ENCODE results near the gene RDH8. TPM values are rescaled to one million over a fixed set of nuclear protein-coding genes. Genes with fewer than 3 reads are reported as not detected.

RDH8 gene
- total and polyA plus RNA-seq, 7 donors = not detected

DNA sequence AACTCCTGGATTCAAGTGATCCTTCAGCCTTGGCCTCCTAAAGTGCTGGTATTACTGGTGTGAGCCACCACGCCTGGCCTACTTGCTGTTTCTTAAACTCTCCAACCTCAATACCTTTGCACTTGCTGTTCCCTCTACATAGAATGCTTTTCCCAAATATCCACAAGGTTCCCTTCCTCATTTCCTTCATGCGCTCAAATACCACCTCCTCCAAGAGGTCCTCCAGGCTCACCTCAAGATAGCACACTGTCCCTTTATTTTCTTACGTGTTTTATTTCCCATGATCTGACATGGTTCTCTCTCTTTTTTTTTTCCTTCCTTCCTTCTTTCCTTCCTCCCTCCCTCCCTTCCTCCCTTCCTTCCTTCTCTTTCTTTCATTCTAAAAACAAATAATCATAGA is 13.5 kb downstream of the RDH8 start:
- intact Hi-C loops (cut with DNase I) = loop anchor here (1.0 kb wide), 1 partner anchor 95 kb away; no protein-coding TSS in a partner anchor
- WGBS, 2 donors = 90 to 92% methylated on average over 3 of the region's 3 CpGs
- Histone ChIP-seq H3K27ac (no peak overlapping the region), H3K9me3 (no peaks in the 10 kb centered on the region), H3K4me1 (peaks cover 0 to 7% (median 5%) of the 10 kb centered on the region in 4 donors), H3K36me3 (no peaks in the 10 kb centered on the region), H3K4me3 (no peak overlapping the region), H3K27me3 (peaks cover 0 to 10% (median 0%) of the 10 kb centered on the region in 3 donors)
- DNase-seq = no peak
- TF ChIP-seq POLR2A (IDR thresholded peaks at IDR 0.05) (no peak), EP300 (IDR thresholded peaks at IDR 0.05) (no peak)
- TF ChIP-seq, protein P1, sequence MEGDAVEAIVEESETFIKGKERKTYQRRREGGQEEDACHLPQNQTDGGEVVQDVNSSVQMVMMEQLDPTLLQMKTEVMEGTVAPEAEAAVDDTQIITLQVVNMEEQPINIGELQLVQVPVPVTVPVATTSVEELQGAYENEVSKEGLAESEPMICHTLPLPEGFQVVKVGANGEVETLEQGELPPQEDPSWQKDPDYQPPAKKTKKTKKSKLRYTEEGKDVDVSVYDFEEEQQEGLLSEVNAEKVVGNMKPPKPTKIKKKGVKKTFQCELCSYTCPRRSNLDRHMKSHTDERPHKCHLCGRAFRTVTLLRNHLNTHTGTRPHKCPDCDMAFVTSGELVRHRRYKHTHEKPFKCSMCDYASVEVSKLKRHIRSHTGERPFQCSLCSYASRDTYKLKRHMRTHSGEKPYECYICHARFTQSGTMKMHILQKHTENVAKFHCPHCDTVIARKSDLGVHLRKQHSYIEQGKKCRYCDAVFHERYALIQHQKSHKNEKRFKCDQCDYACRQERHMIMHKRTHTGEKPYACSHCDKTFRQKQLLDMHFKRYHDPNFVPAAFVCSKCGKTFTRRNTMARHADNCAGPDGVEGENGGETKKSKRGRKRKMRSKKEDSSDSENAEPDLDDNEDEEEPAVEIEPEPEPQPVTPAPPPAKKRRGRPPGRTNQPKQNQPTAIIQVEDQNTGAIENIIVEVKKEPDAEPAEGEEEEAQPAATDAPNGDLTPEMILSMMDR (IDR thresholded peaks at IDR 0.05) = no peak

GRCh38 chr19:10027158-10027997 is 14.1 kb downstream of the RDH8 start:
- 2 to 9% methylated on average over 29 of the region's 29 CpGs for WGBS, 2 donors
- intact Hi-C loops (cut with DNase I) = loop anchor here (1.0 kb wide), 1 partner anchor 96 kb away; no protein-coding TSS in a partner anchor
- peaks cover 0 to 7% (median 5%) of the 10 kb centered on the region in 4 donors for H3K4me1 ChIP-seq
- DNase-seq = peak; percentile 98
- TF ChIP-seq, protein P1 (IDR thresholded peaks at IDR 0.05) = peak; percentile 91 to 95 (median 94)
- TF ChIP-seq EP300 (IDR thresholded peaks at IDR 0.05) = no peak
- TF ChIP-seq POLR2AphosphoS5 (IDR thresholded peaks at IDR 0.05) = peak in 3 of 4 donors; percentile 60 to 74 (median 62)
- TF ChIP-seq POLR2A (IDR thresholded peaks at IDR 0.05) = no peak
- H3K27ac ChIP-seq = no peak overlapping the region
- H3K9me3 ChIP-seq = no peaks in the 10 kb centered on the region
- H3K4me3 ChIP-seq = peak overlapping the region in 1 of 4 donors; percentile 4
- H3K27me3 ChIP-seq = peaks cover 0 to 16% (median 4%) of the 10 kb centered on the region in 3 donors
- H3K36me3 ChIP-seq = no peaks in the 10 kb centered on the region

- DNase-seq = no peak
- Histone ChIP-seq H3K27me3 (peaks cover 0 to 35% (median 8%) of the 10 kb centered on the region in 3 donors), H3K36me3 (no peaks in the 10 kb centered on the region), H3K4me3 (no peak overlapping the region), H3K27ac (no peak overlapping the region), H3K4me1 (no peaks in the 10 kb centered on the region), H3K9me3 (no peaks in the 10 kb centered on the region)
- TF ChIP-seq POLR2A (IDR thresholded peaks at IDR 0.05) (no peak), POLR2AphosphoS5 (IDR thresholded peaks at IDR 0.05) (no peak), EP300 (IDR thresholded peaks at IDR 0.05) (no peak)
- TF ChIP-seq, protein P1 (IDR thresholded peaks at IDR 0.05) = no peak
- 47 to 65% methylated on average over 8 of the region's 8 CpGs for WGBS, 2 donors
- intact Hi-C loops (cut with DNase I) = no loop called here
Measured at GRCh38 chr19:10033614-10034013, 20.3 kb downstream of the RDH8 start.

DNA sequence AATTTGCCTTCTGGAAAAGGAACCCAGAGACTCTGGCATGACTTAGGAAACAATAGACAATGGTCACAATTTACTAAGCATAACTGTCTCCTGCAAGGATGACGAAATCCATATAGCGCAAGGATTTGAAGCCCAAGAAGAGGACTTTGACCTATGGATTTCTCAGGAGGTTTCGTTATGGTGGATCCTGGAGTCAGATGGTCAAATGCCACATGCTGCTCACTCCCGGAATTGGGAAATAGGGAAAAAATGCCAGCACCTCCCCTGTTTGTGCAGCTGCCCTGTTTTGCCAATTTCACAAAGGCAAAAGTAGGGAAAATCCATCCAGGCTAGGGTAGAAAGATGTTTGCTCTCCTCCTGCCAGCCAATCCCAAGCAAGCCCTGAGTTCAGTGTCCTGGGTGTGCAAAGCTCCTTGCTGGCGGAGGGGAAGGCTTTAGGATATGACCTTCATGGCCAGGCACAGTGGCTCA is 23.4 kb downstream of the RDH8 start:
- Histone ChIP-seq H3K27me3 (peaks cover 0 to 37% (median 8%) of the 10 kb centered on the region in 3 donors), H3K27ac (no peak overlapping the region), H3K36me3 (no peaks in the 10 kb centered on the region), H3K4me3 (no peak overlapping the region), H3K9me3 (peaks cover 0 to 12% (median under 1%) of the 10 kb centered on the region in 4 donors), H3K4me1 (no peaks in the 10 kb centered on the region)
- TF ChIP-seq POLR2AphosphoS5 (IDR thresholded peaks at IDR 0.05) (no peak), EP300 (IDR thresholded peaks at IDR 0.05) (no peak)
- intact Hi-C loops (cut with DNase I) = no loop called here
- no peak for DNase-seq
- WGBS, 2 donors = 19 to 59% methylated on average over 5 of the region's 5 CpGs

- no peaks in the 10 kb centered on the region for H3K36me3 ChIP-seq
- H3K27ac ChIP-seq = no peak overlapping the region
- WGBS, 2 donors = 33 to 70% methylated on average over 4 of the region's 4 CpGs
- H3K4me1 ChIP-seq = no peaks in the 10 kb centered on the region
- intact Hi-C loops (cut with DNase I) = no loop called here
- H3K27me3 ChIP-seq = peaks cover 0 to 31% (median 4%) of the 10 kb centered on the region in 3 donors
- TF ChIP-seq POLR2AphosphoS5 (IDR thresholded peaks at IDR 0.05) = no peak
- TF ChIP-seq EP300 (IDR thresholded peaks at IDR 0.05) = no peak
- TF ChIP-seq, protein P1 (IDR thresholded peaks at IDR 0.05) = no peak
- TF ChIP-seq POLR2A (IDR thresholded peaks at IDR 0.05) = no peak
- no peak overlapping the region for H3K4me3 ChIP-seq
- H3K9me3 ChIP-seq = peaks cover under 1 to 18% (median 4%) of the 10 kb centered on the region in 4 donors
- no peak for DNase-seq
Measured at GRCh38 chr19:10037367-10037766, 24.1 kb downstream of the RDH8 start.
